NT2/D1 (cell line): ENCODE results near the gene SOX6.
"Not testable (repeated sequence)": the region's sequence is repeated elsewhere in the genome, so short reads cannot be mapped to it uniquely, and the experiment has no call there.

Experiments used
- DNase-seq: peaks from one replicate; pipeline ENCODE4 v3.0.0-alpha.2; 2011; ENCODE audit warnings: low read depth, low spot score
- H3K27me3 ChIP-seq: 2 replicates; pipeline ENCODE4 v1.6.0; 2011; ENCODE audit warnings: mild to moderate bottlenecking; ENCODE audit not compliant: insufficient read length, insufficient read depth
- H3K36me3 ChIP-seq: 2 replicates; pipeline ENCODE4 v1.6.1; 2011; ENCODE audit warnings: mild to moderate bottlenecking, low read length, mixed read lengths; ENCODE audit not compliant: insufficient read depth, insufficient read length
- H3K4me1 ChIP-seq: 2 replicates; pipeline ENCODE4 v1.5.1; 2011; ENCODE audit not compliant: insufficient read depth, insufficient read length
- H3K4me3 ChIP-seq: 2 replicates; pipeline ENCODE4 v1.5.1; 2011; ENCODE audit warnings: low read depth; ENCODE audit not compliant: insufficient read length
- H3K9ac ChIP-seq: 2 replicates; pipeline ENCODE4 v1.6.0; 2011; ENCODE audit warnings: low read depth; ENCODE audit not compliant: insufficient read length
- H3K9me3 ChIP-seq: 2 replicates; pipeline ENCODE4 v1.5.1; 2011; ENCODE audit warnings: mild to moderate bottlenecking, low read length; ENCODE audit not compliant: insufficient read depth
- SUZ12 ChIP-seq: IDR thresholded peaks from 2 replicates; pipeline ENCODE4 v1.6.1; 2011; ENCODE audit not compliant: insufficient read length, insufficient read depth; ENCODE audit errors: extremely low read depth
- YY1 ChIP-seq: IDR thresholded peaks from 2 replicates; pipeline ENCODE4 v1.6.1; 2011; ENCODE audit not compliant: insufficient read length, insufficient read depth
- ZNF274 ChIP-seq: IDR thresholded peaks from 2 replicates; pipeline ENCODE4 v1.6.1; 2011; ENCODE audit warnings: mild to moderate bottlenecking, low read depth, low read length

SOX6 gene

DNA sequence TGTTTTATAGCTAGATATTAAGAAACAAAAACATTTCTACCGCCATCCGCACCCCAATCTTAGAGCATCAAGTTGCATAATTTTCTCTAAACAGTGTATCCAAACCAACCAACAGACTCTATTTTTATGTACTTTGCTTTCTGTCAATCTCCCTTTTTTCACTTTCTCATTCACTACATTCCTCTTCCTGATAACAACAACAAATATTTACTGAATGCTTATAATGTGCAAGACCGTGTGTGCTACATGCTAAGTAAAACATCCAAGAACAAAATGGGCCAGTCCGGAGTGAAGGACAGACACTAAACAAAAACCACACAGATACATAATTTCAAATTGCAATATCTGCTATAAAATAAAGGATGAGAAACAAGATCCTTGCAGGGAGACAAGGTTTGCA lies 38.6 kb upstream of the SOX6 start:
- Histone ChIP-seq H3K36me3 (no peaks in the 10 kb centered on the region), H3K27me3 (no peaks in the 10 kb centered on the region), H3K9ac (no peak overlapping the region), H3K9me3 (no peaks in the 10 kb centered on the region), H3K4me3 (no peak overlapping the region), H3K4me1 (no peaks in the 10 kb centered on the region)
- DNase-seq = no peak
- TF ChIP-seq YY1 (no peak), SUZ12 (no peak), ZNF274 (no peak)

DNA sequence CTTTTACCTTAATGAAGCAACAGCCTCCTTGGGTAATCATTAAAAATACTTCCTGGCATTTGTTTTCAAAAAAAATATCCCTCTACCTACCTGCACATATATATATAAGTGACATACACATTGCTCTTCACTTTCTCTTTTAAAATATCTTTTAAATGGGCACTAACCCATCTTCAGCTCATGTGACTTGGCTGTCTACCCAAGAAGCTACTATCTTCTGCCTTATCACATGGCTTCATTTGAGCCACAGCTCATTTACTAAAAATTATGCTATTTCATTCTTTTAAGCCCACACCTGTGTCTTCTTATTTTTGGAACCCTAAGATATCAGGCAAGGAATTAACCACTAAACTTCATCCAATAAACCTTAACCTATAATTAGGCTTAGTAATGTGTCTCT lies 37.0 kb upstream of the SOX6 start:
- TF ChIP-seq SUZ12 (no peak), ZNF274 (no peak), YY1 (no peak)
- no peak for DNase-seq
- Histone ChIP-seq H3K9ac (no peak overlapping the region), H3K4me3 (no peak overlapping the region), H3K4me1 (no peaks in the 10 kb centered on the region), H3K27me3 (no peaks in the 10 kb centered on the region), H3K9me3 (no peaks in the 10 kb centered on the region), H3K36me3 (no peaks in the 10 kb centered on the region)

DNA sequence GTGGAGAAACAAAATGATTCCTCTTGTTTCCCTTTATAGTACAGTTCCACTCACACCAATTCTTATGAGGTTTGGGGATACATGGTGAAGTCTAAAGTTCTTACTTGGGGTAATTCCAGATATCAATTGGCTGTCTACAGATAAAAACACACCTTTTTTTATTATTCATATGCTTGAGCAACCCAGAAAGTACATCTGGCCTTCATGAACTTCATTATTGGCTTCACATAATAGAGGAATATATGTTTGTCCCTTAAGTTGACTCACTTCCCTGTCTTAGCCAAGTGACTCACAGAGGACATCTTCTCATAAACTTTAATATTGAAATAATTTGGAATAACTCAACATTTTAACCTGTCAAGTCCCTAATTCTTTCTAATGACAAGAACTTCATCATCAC lies 36.3 kb upstream of the SOX6 start:
- no peak for DNase-seq
- Histone ChIP-seq H3K27me3 (no peaks in the 10 kb centered on the region), H3K4me1 (no peaks in the 10 kb centered on the region), H3K9ac (no peak overlapping the region), H3K36me3 (no peaks in the 10 kb centered on the region), H3K9me3 (no peaks in the 10 kb centered on the region), H3K4me3 (no peak overlapping the region)
- TF ChIP-seq YY1 (no peak), ZNF274 (no peak), SUZ12 (no peak)

DNA sequence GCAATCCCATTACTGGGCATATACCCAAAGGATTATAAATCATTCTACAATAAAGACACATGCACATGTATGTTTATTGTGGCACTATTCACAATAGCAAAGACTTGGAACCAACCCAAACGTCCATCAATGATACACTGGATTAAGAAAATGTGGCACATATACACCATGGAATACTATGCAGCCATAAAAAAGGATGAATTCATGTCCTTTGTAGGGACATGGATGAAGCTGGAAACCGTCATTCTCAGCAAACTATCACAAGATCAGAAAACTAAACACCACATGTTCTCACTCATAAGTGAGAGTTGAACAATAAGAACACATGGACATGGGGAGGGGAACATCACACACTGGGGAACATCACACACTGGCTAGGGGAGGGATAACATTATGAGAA lies 34.5 kb upstream of the SOX6 start:
- not testable (repeated sequence) for H3K9ac ChIP-seq, H3K4me1 ChIP-seq, H3K36me3 ChIP-seq, H3K27me3 ChIP-seq, H3K9me3 ChIP-seq, DNase-seq, H3K4me3 ChIP-seq

DNA sequence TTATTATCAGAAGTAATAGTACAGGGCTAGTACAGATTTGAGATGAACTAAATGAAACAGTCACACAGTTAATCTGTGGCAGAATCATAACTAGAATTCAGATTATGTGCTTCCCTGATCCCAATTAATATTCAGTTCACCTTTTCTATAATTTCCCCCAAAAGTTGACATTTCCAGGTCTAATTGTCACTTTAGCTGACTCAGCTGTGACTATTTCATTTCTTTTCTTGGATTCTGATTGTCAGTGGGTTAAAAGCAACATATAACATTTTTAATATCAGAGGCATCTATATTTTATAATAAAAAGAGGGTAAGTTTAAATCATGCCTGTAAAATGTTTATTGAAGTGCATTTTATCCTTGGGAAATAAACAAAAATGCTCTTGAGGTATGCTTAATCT lies 28.8 kb upstream of the SOX6 start:
- TF ChIP-seq YY1 = no peak
- no peak for TF ChIP-seq ZNF274
- no peak for TF ChIP-seq SUZ12
- no peaks in the 10 kb centered on the region for H3K27me3 ChIP-seq
- no peak for DNase-seq
- no peak overlapping the region for H3K4me3 ChIP-seq
- no peaks in the 10 kb centered on the region for H3K36me3 ChIP-seq
- no peaks in the 10 kb centered on the region for H3K9me3 ChIP-seq
- H3K4me1 ChIP-seq = no peaks in the 10 kb centered on the region
- H3K9ac ChIP-seq = no peak overlapping the region

DNA sequence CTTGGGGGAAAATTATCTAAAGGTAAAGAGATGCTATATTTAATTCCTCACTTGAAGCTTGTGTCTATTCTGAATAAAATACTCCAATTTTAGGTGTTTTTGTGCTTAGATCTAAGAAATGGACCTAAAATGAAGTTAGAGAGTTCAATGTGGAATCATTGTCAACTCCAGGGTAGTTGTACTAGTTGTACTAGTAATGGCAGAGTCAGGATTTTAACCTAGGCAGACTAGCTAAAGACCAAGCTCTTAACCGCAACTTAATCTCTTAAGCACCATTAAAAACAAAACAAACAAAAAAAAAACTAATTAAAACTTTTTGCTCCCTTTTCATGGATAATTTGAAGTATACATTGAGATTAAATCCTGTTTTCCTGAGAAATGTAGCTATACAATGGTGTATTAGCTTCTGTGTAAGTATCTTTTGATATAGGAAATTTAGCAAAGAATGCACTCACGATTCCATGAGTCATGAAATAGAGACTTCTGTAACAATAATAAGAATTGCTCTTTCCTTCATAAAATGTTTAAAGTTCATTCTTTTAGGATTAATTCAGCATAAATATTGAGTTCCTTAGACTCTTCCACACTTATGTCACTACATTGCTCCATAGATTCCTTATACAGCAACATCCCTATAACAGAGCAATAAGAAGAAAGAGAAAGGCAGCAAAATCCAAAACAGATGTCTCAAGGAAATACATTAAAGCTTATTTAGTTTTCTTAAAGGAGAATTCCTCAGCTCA lies 26.5 kb upstream of the SOX6 start:
- Histone ChIP-seq H3K27me3 (no peaks in the 10 kb centered on the region), H3K36me3 (no peaks in the 10 kb centered on the region), H3K4me3 (no peak overlapping the region), H3K4me1 (no peaks in the 10 kb centered on the region), H3K9me3 (no peaks in the 10 kb centered on the region), H3K9ac (no peak overlapping the region)
- TF ChIP-seq SUZ12 (no peak), ZNF274 (no peak), YY1 (no peak)
- DNase-seq = no peak

DNA sequence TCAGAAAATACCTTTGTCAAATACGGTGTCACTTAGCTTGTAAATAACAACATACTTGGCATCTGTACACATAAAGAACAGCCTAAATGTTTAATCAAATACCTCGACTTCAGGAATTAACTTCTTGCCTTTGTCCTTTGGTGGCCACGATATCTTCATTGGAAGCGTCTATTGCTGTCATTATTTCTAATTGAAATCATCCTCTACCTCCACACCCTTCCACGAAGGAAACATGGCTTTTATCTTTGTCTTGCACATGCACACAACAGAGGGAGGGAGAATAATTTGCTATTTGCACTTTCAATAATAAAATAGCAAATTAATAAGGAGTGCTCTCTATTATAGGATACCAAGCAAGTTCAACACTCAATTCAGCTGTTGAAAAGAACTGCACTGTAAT lies 25.8 kb upstream of the SOX6 start:
- Histone ChIP-seq H3K9me3 (no peaks in the 10 kb centered on the region), H3K27me3 (no peaks in the 10 kb centered on the region), H3K4me1 (no peaks in the 10 kb centered on the region), H3K36me3 (no peaks in the 10 kb centered on the region), H3K9ac (no peak overlapping the region), H3K4me3 (no peak overlapping the region)
- no peak for DNase-seq
- no peak for TF ChIP-seq YY1
- TF ChIP-seq SUZ12 = no peak
- no peak for TF ChIP-seq ZNF274
